GM23338 (cell line): Measurements from ENCODE around the gene AHNAK.

Source experiments
- CREB1 ChIP-seq: fragments of 250-450 bp; sonication (Bioruptor Pico); IDR thresholded peaks from 2 replicates; pipeline ENCODE4 v1.5.0; 2020; ENCODE audit warnings: low read depth, mild to moderate bottlenecking, moderate library complexity
- EZH2 ChIP-seq: fragments of 200-600 bp; sonication (generic); IDR thresholded peaks from one replicate; pipeline ENCODE4 v1.8.0; 2017; ENCODE audit warnings: antibody characterized with exemption, mild to moderate bottlenecking, low read depth; ENCODE audit not compliant: unreplicated experiment
- EZH2phosphoT487 ChIP-seq: fragments of 200-600 bp; sonication (generic); IDR thresholded peaks from one replicate; pipeline ENCODE4 v1.8.1; 2018; ENCODE audit warnings: antibody characterized with exemption; ENCODE audit not compliant: unreplicated experiment
- POLR2AphosphoS5 ChIP-seq: IDR thresholded peaks from 2 replicates; pipeline ENCODE4 v1.6.1; 2016; ENCODE audit warnings: antibody characterized with exemption, low read depth
- TF ChIP-seq, protein P1 (sequence below), 2 experiments: fragments of 200-600 bp in 1 of 2; sonication (generic) in 1 of 2; conservative IDR thresholded peaks; 2 replicates each; pipeline versions ENCODE4 v1.5.1 to v1.6.1; 2016 to 2017; ENCODE audit warnings: antibody characterized with exemption in 2 of 2, low read depth in 2 of 2, mild to moderate bottlenecking in 2 of 2, moderate library complexity in 1 of 2
- TF ChIP-seq, protein P2 (sequence below): IDR thresholded peaks from one replicate; pipeline ENCODE4 v1.6.1; 2018; ENCODE audit warnings: antibody characterized with exemption; ENCODE audit not compliant: unreplicated experiment

DNA sequence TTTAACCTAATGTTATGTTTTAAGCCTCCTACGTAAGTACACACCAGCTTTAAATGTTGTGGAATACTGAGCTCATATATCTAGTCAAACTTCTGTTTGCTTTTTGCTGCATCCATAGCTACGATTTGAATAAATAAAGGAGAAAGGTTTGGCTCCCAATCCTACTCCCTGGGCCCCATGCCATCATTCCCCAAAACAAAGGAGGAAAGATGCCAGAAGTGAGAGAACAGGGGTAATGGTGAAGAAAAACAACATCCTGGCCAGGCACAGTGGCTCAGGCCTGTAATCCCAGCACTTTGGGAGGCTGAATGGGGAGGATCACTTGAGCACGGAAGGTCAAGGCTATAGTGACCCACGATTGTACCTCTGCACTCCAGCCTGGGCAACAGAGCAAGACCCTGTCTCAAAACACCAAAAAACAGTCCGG is 101.3 kb downstream of the AHNAK start:
- TF ChIP-seq, protein P1, sequence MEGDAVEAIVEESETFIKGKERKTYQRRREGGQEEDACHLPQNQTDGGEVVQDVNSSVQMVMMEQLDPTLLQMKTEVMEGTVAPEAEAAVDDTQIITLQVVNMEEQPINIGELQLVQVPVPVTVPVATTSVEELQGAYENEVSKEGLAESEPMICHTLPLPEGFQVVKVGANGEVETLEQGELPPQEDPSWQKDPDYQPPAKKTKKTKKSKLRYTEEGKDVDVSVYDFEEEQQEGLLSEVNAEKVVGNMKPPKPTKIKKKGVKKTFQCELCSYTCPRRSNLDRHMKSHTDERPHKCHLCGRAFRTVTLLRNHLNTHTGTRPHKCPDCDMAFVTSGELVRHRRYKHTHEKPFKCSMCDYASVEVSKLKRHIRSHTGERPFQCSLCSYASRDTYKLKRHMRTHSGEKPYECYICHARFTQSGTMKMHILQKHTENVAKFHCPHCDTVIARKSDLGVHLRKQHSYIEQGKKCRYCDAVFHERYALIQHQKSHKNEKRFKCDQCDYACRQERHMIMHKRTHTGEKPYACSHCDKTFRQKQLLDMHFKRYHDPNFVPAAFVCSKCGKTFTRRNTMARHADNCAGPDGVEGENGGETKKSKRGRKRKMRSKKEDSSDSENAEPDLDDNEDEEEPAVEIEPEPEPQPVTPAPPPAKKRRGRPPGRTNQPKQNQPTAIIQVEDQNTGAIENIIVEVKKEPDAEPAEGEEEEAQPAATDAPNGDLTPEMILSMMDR (conservative IDR thresholded peaks at IDR 0.05; ENCODE audit: low read depth in 2 of 2), result no peak
- TF ChIP-seq EZH2phosphoT487 (no peak), POLR2AphosphoS5 (no peak), EZH2 (no peak), CREB1 (CRISPR knock-in tag) (no peak)
- TF ChIP-seq, protein P2, sequence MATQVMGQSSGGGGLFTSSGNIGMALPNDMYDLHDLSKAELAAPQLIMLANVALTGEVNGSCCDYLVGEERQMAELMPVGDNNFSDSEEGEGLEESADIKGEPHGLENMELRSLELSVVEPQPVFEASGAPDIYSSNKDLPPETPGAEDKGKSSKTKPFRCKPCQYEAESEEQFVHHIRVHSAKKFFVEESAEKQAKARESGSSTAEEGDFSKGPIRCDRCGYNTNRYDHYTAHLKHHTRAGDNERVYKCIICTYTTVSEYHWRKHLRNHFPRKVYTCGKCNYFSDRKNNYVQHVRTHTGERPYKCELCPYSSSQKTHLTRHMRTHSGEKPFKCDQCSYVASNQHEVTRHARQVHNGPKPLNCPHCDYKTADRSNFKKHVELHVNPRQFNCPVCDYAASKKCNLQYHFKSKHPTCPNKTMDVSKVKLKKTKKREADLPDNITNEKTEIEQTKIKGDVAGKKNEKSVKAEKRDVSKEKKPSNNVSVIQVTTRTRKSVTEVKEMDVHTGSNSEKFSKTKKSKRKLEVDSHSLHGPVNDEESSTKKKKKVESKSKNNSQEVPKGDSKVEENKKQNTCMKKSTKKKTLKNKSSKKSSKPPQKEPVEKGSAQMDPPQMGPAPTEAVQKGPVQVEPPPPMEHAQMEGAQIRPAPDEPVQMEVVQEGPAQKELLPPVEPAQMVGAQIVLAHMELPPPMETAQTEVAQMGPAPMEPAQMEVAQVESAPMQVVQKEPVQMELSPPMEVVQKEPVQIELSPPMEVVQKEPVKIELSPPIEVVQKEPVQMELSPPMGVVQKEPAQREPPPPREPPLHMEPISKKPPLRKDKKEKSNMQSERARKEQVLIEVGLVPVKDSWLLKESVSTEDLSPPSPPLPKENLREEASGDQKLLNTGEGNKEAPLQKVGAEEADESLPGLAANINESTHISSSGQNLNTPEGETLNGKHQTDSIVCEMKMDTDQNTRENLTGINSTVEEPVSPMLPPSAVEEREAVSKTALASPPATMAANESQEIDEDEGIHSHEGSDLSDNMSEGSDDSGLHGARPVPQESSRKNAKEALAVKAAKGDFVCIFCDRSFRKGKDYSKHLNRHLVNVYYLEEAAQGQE, result no peak
